Measurements from ENCODE around the gene TSHZ3. TPM values are rescaled to one million over a fixed set of nuclear protein-coding genes. Genes with fewer than 3 reads are reported as not detected.

Gene TSHZ3
- total RNA-seq, 1 donor from 2014 or later, result 17.0 TPM

DNA sequence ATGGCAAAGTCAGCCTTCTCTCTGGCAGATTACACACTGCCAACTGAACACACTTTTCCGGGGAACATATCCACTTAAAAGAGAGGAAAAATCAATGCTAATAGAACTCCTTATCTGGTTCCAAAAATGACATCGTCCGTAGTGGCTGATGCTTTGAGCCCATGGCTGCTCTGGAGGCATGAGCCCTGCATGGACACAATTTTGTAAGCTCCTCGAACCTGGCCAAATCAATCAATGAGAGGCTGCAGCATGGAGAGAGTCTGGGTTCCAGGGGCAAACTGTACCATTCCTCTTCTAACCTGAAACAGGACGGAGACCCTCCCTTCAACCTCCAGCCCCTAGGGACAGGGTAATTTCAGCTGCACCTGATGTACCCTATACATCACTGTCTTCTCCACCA lies 21.0 kb upstream of the TSHZ3 start:
- TF ChIP-seq, protein P1, sequence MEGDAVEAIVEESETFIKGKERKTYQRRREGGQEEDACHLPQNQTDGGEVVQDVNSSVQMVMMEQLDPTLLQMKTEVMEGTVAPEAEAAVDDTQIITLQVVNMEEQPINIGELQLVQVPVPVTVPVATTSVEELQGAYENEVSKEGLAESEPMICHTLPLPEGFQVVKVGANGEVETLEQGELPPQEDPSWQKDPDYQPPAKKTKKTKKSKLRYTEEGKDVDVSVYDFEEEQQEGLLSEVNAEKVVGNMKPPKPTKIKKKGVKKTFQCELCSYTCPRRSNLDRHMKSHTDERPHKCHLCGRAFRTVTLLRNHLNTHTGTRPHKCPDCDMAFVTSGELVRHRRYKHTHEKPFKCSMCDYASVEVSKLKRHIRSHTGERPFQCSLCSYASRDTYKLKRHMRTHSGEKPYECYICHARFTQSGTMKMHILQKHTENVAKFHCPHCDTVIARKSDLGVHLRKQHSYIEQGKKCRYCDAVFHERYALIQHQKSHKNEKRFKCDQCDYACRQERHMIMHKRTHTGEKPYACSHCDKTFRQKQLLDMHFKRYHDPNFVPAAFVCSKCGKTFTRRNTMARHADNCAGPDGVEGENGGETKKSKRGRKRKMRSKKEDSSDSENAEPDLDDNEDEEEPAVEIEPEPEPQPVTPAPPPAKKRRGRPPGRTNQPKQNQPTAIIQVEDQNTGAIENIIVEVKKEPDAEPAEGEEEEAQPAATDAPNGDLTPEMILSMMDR (IDR thresholded peaks at IDR 0.05), result no peak
- H3K9me3 Mint-ChIP-seq (ENCODE audit: low read depth), result peaks cover 6% of the 10 kb centered on the region
- H3K4me1 Mint-ChIP-seq (ENCODE audit: low read depth), result no peaks in the 10 kb centered on the region
- H3K36me3 Mint-ChIP-seq (ENCODE audit: low read depth), result peaks cover 6% of the 10 kb centered on the region
- no peaks in the 10 kb centered on the region for H3K27me3 Mint-ChIP-seq (ENCODE audit: low read depth)
- no peak overlapping the region for H3K27ac Mint-ChIP-seq (ENCODE audit: unreplicated experiment)
- no peak for DNase-seq (ENCODE audit: low spot score)
- no peak overlapping the region for H3K4me3 Mint-ChIP-seq (ENCODE audit: unreplicated experiment)

GRCh38 chr19:31364963-31365362 lies 15.7 kb upstream of the TSHZ3 start:
- peaks cover 3% of the 10 kb centered on the region for H3K27me3 Mint-ChIP-seq (ENCODE audit: low read depth)

DNA sequence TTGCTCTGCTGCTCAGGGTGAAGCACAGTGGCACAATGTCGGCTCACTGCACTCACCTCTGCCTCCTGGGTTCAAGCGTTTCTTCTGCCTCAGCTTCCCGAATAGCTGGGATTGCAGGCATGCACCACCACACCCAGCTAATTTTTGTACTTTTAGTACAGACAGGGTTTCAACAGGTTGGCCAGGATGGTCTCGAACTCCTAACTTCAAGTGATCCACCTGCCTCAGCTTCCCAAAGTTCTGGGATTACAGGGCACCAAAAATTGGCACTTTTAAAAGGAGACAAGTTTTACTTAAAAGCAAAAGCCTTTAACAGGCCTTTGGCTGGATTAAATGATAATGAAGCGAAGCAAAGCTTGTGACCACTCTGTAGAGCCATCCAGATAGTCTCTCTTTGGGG lies 12.5 kb upstream of the TSHZ3 start:
- TF ChIP-seq, protein P1 (IDR thresholded peaks at IDR 0.05), result no peak
- Mint-ChIP-seq H3K36me3 (ENCODE audit: low read depth) (peaks cover 11% of the 10 kb centered on the region), H3K27me3 (ENCODE audit: low read depth) (peaks cover 5% of the 10 kb centered on the region), H3K4me1 (ENCODE audit: low read depth) (peaks cover 3% of the 10 kb centered on the region), H3K27ac (ENCODE audit: unreplicated experiment) (no peak overlapping the region), H3K4me3 (ENCODE audit: unreplicated experiment) (no peak overlapping the region), H3K9me3 (ENCODE audit: low read depth) (no peaks in the 10 kb centered on the region)
- no peak for DNase-seq (ENCODE audit: low spot score)

More at GRCh38 chr19:31364963-31365362, 15.7 kb upstream of the TSHZ3 start:
- H3K27ac Mint-ChIP-seq (ENCODE audit: unreplicated experiment), result no peak overlapping the region
- H3K36me3 Mint-ChIP-seq (ENCODE audit: low read depth), result peaks cover 12% of the 10 kb centered on the region
- no peaks in the 10 kb centered on the region for H3K9me3 Mint-ChIP-seq (ENCODE audit: low read depth)
- TF ChIP-seq, protein P1 (IDR thresholded peaks at IDR 0.05), result peak; percentile 20
- no peak for DNase-seq (ENCODE audit: low spot score)
- H3K4me1 Mint-ChIP-seq (ENCODE audit: low read depth), result no peaks in the 10 kb centered on the region
- no peak overlapping the region for H3K4me3 Mint-ChIP-seq (ENCODE audit: unreplicated experiment)

GRCh38 chr19:31357315-31357673 lies 8.1 kb upstream of the TSHZ3 start:
- TF ChIP-seq, protein P1 (IDR thresholded peaks at IDR 0.05), result peak; percentile 61
- peaks cover 38% of the 10 kb centered on the region for H3K27me3 Mint-ChIP-seq (ENCODE audit: low read depth)
- H3K9me3 Mint-ChIP-seq (ENCODE audit: low read depth), result no peaks in the 10 kb centered on the region
- H3K27ac Mint-ChIP-seq (ENCODE audit: unreplicated experiment), result no peak overlapping the region
- no peak overlapping the region for H3K4me3 Mint-ChIP-seq (ENCODE audit: unreplicated experiment)
- peaks cover 33% of the 10 kb centered on the region for H3K4me1 Mint-ChIP-seq (ENCODE audit: low read depth)
- peaks cover 2% of the 10 kb centered on the region for H3K36me3 Mint-ChIP-seq (ENCODE audit: low read depth)
- DNase-seq (ENCODE audit: low spot score), result no peak

GRCh38 chr19:31356587-31357314 lies 7.5 kb upstream of the TSHZ3 start:
- peak overlapping the region; percentile 53 for H3K4me3 Mint-ChIP-seq (ENCODE audit: unreplicated experiment)
- H3K9me3 Mint-ChIP-seq (ENCODE audit: low read depth), result no peaks in the 10 kb centered on the region
- TF ChIP-seq, protein P1 (IDR thresholded peaks at IDR 0.05), result peak; percentile 79
- no peak overlapping the region for H3K27ac Mint-ChIP-seq (ENCODE audit: unreplicated experiment)
- no peak for DNase-seq (ENCODE audit: low spot score)
- H3K27me3 Mint-ChIP-seq (ENCODE audit: low read depth), result peaks cover 42% of the 10 kb centered on the region
- peaks cover 39% of the 10 kb centered on the region for H3K4me1 Mint-ChIP-seq (ENCODE audit: low read depth)
- H3K36me3 Mint-ChIP-seq (ENCODE audit: low read depth), result no peaks in the 10 kb centered on the region

Data from chondrocyte (in vitro differentiated cells).